ENCODE measurements around the gene SIT1.
A peak's percentile ranks its signal among the peaks of the same experiment; 100 is the strongest.

SIT1 gene

GRCh38 chr9:35650341-35651158 lies at the start of gene SIT1:
TSS of gene SIT1 (minus strand) at chr9:35650931. CDS start at chr9:35650853, 78 bp downstream.
- Histone ChIP-seq H3K9ac (ENCODE audit: low read depth, low read length) (no peak within 1 kb of the TSS), H3K27ac (ENCODE audit: low read depth, low read length) (no peak within 1 kb of the TSS), H3K4me3 (ENCODE audit: low read depth, low read length) (no peak within 1 kb of the TSS)

GRCh38 chr9:35700031-35700430 lies 49.3 kb upstream of the SIT1 start:
- no peaks in the 10 kb centered on the region for H3K9me3 ChIP-seq (ENCODE audit: control insufficient read depth, insufficient read depth, low read length)
- H3K36me3 ChIP-seq (ENCODE audit: control insufficient read depth, insufficient read depth, low read length), result peaks cover 86% of the 10 kb centered on the region
- H3K27me3 ChIP-seq (ENCODE audit: control insufficient read depth, insufficient read depth, low read length), result no peaks in the 10 kb centered on the region
- H3K9ac ChIP-seq (ENCODE audit: low read depth, low read length), result no peak overlapping the region
- no peaks in the 10 kb centered on the region for H3K4me1 ChIP-seq (ENCODE audit: control insufficient read depth, insufficient read depth, low read length)
- no peak overlapping the region for H3K27ac ChIP-seq (ENCODE audit: low read depth, low read length)
- no peak overlapping the region for H3K4me3 ChIP-seq (ENCODE audit: low read depth, low read length)

More at GRCh38 chr9:35650341-35651158, at the start of gene SIT1:
- Histone ChIP-seq H3K36me3 (ENCODE audit: control insufficient read depth, insufficient read depth, low read length) (no peaks in the 10 kb centered on the region), H3K27me3 (ENCODE audit: control insufficient read depth, insufficient read depth, low read length) (no peaks in the 10 kb centered on the region), H3K4me1 (ENCODE audit: control insufficient read depth, insufficient read depth, low read length) (peaks cover 19% of the 10 kb centered on the region; the same call in 1 of the 2 replicates), H3K9me3 (ENCODE audit: control insufficient read depth, insufficient read depth, low read length) (no peaks in the 10 kb centered on the region)

DNA sequence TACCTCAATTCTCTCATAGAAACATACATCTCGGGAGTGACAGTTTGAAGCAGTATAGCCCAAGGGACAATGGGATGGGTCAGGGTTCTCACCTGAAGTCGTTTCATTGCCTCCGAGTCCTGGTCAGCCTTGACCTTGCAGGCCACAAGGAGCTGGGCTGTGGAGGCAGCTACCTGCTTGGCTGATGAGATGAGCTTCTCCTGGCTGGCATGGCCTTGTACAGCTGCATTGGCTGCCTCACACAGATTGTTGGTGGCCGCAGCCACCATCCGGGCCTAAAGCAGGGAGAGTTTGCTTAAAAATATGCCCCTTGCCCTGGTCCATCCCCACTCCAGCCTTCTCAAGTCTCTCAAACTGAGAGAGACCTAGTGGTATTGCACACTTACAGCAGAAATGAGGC lies 47.5 kb upstream of the SIT1 start:
- H3K36me3 ChIP-seq (ENCODE audit: control insufficient read depth, insufficient read depth, low read length), result peaks cover 68% of the 10 kb centered on the region

GRCh38 chr9:35697486-35697885 lies 46.8 kb upstream of the SIT1 start:
- Histone ChIP-seq H3K9me3 (ENCODE audit: control insufficient read depth, insufficient read depth, low read length) (no peaks in the 10 kb centered on the region), H3K27ac (ENCODE audit: low read depth, low read length) (no peak overlapping the region), H3K27me3 (ENCODE audit: control insufficient read depth, insufficient read depth, low read length) (no peaks in the 10 kb centered on the region), H3K4me1 (ENCODE audit: control insufficient read depth, insufficient read depth, low read length) (no peaks in the 10 kb centered on the region), H3K36me3 (ENCODE audit: control insufficient read depth, insufficient read depth, low read length) (peaks cover 61% of the 10 kb centered on the region), H3K9ac (ENCODE audit: low read depth, low read length) (no peak overlapping the region), H3K4me3 (ENCODE audit: low read depth, low read length) (no peak overlapping the region)

More for the DNA sequence above, 47.5 kb upstream of the SIT1 start:
- H3K9me3 ChIP-seq (ENCODE audit: control insufficient read depth, insufficient read depth, low read length), result no peaks in the 10 kb centered on the region
- no peak overlapping the region for H3K9ac ChIP-seq (ENCODE audit: low read depth, low read length)
- no peaks in the 10 kb centered on the region for H3K27me3 ChIP-seq (ENCODE audit: control insufficient read depth, insufficient read depth, low read length)
- H3K4me1 ChIP-seq (ENCODE audit: control insufficient read depth, insufficient read depth, low read length), result no peaks in the 10 kb centered on the region
- no peak overlapping the region for H3K4me3 ChIP-seq (ENCODE audit: low read depth, low read length)
- no peak overlapping the region for H3K27ac ChIP-seq (ENCODE audit: low read depth, low read length)

- no peak overlapping the region for H3K9ac ChIP-seq (ENCODE audit: low read depth, low read length)
- no peak overlapping the region for H3K27ac ChIP-seq (ENCODE audit: low read depth, low read length)
- H3K27me3 ChIP-seq (ENCODE audit: control insufficient read depth, insufficient read depth, low read length), result no peaks in the 10 kb centered on the region
- no peaks in the 10 kb centered on the region for H3K4me1 ChIP-seq (ENCODE audit: control insufficient read depth, insufficient read depth, low read length)
- H3K4me3 ChIP-seq (ENCODE audit: low read depth, low read length), result no peak overlapping the region
- no peaks in the 10 kb centered on the region for H3K9me3 ChIP-seq (ENCODE audit: control insufficient read depth, insufficient read depth, low read length)
- peaks cover 55% of the 10 kb centered on the region for H3K36me3 ChIP-seq (ENCODE audit: control insufficient read depth, insufficient read depth, low read length)
Measured at GRCh38 chr9:35696520-35697215, 45.9 kb upstream of the SIT1 start.

GRCh38 chr9:35695943-35696401 lies 45.2 kb upstream of the SIT1 start:
- H3K27ac ChIP-seq (ENCODE audit: low read depth, low read length), result no peak overlapping the region
- H3K9me3 ChIP-seq (ENCODE audit: control insufficient read depth, insufficient read depth, low read length), result no peaks in the 10 kb centered on the region
- H3K36me3 ChIP-seq (ENCODE audit: control insufficient read depth, insufficient read depth, low read length), result peaks cover 48% of the 10 kb centered on the region
- 0 out of 2 replicates have a peak, but pooled peaks cover 2% of the 10 kb centered on the region for H3K4me1 ChIP-seq (ENCODE audit: control insufficient read depth, insufficient read depth, low read length)
- no peak overlapping the region for H3K9ac ChIP-seq (ENCODE audit: low read depth, low read length)
- no peak overlapping the region for H3K4me3 ChIP-seq (ENCODE audit: low read depth, low read length)
- H3K27me3 ChIP-seq (ENCODE audit: control insufficient read depth, insufficient read depth, low read length), result no peaks in the 10 kb centered on the region

- Histone ChIP-seq H3K9me3 (ENCODE audit: control insufficient read depth, insufficient read depth, low read length) (no peaks in the 10 kb centered on the region), H3K36me3 (ENCODE audit: control insufficient read depth, insufficient read depth, low read length) (peaks cover 26% of the 10 kb centered on the region), H3K27ac (ENCODE audit: low read depth, low read length) (peak overlapping the region; percentile 78), H3K4me3 (ENCODE audit: low read depth, low read length) (peak overlapping the region; percentile 80; the same call in 1 of the 2 replicates), H3K9ac (ENCODE audit: low read depth, low read length) (no peak overlapping the region), H3K27me3 (ENCODE audit: control insufficient read depth, insufficient read depth, low read length) (no peaks in the 10 kb centered on the region), H3K4me1 (ENCODE audit: control insufficient read depth, insufficient read depth, low read length) (peaks cover 11% of the 10 kb centered on the region)
Measured at GRCh38 chr9:35691757-35692301, 41.1 kb upstream of the SIT1 start.

- peak overlapping the region; percentile 78 for H3K27ac ChIP-seq (ENCODE audit: low read depth, low read length)
Measured at GRCh38 chr9:35691334-35691650, 40.6 kb upstream of the SIT1 start.

GRCh38 chr9:35690614-35691333 lies 40.0 kb upstream of the SIT1 start:
- Histone ChIP-seq H3K27ac (ENCODE audit: low read depth, low read length) (peak overlapping the region; percentile 78), H3K4me1 (ENCODE audit: control insufficient read depth, insufficient read depth, low read length) (peaks cover 11% of the 10 kb centered on the region), H3K27me3 (ENCODE audit: control insufficient read depth, insufficient read depth, low read length) (no peaks in the 10 kb centered on the region), H3K4me3 (ENCODE audit: low read depth, low read length) (peak overlapping the region; percentile 80), H3K9ac (ENCODE audit: low read depth, low read length) (no peak overlapping the region), H3K36me3 (ENCODE audit: control insufficient read depth, insufficient read depth, low read length) (peaks cover 28% of the 10 kb centered on the region), H3K9me3 (ENCODE audit: control insufficient read depth, insufficient read depth, low read length) (no peaks in the 10 kb centered on the region)

More at GRCh38 chr9:35691334-35691650, 40.6 kb upstream of the SIT1 start:
- Histone ChIP-seq H3K27me3 (ENCODE audit: control insufficient read depth, insufficient read depth, low read length) (no peaks in the 10 kb centered on the region), H3K9me3 (ENCODE audit: control insufficient read depth, insufficient read depth, low read length) (no peaks in the 10 kb centered on the region), H3K36me3 (ENCODE audit: control insufficient read depth, insufficient read depth, low read length) (peaks cover 28% of the 10 kb centered on the region), H3K4me1 (ENCODE audit: control insufficient read depth, insufficient read depth, low read length) (peaks cover 11% of the 10 kb centered on the region), H3K9ac (ENCODE audit: low read depth, low read length) (no peak overlapping the region), H3K4me3 (ENCODE audit: low read depth, low read length) (peak overlapping the region; percentile 80)

GRCh38 chr9:35690294-35690613 lies 39.5 kb upstream of the SIT1 start:
- Histone ChIP-seq H3K4me3 (ENCODE audit: low read depth, low read length) (peak overlapping the region; percentile 80), H3K36me3 (ENCODE audit: control insufficient read depth, insufficient read depth, low read length) (peaks cover 33% of the 10 kb centered on the region), H3K27me3 (ENCODE audit: control insufficient read depth, insufficient read depth, low read length) (no peaks in the 10 kb centered on the region), H3K9me3 (ENCODE audit: control insufficient read depth, insufficient read depth, low read length) (no peaks in the 10 kb centered on the region), H3K4me1 (ENCODE audit: control insufficient read depth, insufficient read depth, low read length) (peaks cover 11% of the 10 kb centered on the region), H3K27ac (ENCODE audit: low read depth, low read length) (peak overlapping the region; percentile 78), H3K9ac (ENCODE audit: low read depth, low read length) (peak overlapping the region; percentile 35; the same call in 1 of the 2 replicates)
